Kidney epithelial cell (primary cell): ENCODE measurements around the gene EXOC6B. TPM values are rescaled to one million over a fixed set of nuclear protein-coding genes. Genes with fewer than 3 reads are reported as not detected.

Experiments used
- DNase-seq: peaks from one replicate; pipeline ENCODE4 v3.0.0-alpha.2; 2010; ENCODE audit warnings: low read depth
- H3K27me3 ChIP-seq: 2 replicates; pipeline ENCODE4 v1.6.0; 2011; ENCODE audit warnings: low read length; ENCODE audit not compliant: control insufficient read depth, insufficient read depth
- H3K36me3 ChIP-seq: 2 replicates; pipeline ENCODE4 v1.5.1; 2011; ENCODE audit warnings: low read length; ENCODE audit not compliant: control insufficient read depth, insufficient read depth
- H3K4me3 ChIP-seq: 2 replicates; pipeline ENCODE4 v1.5.1; 2011; ENCODE audit warnings: low read depth, mild to moderate bottlenecking, control low read depth, low read length
- total RNA-seq: library from RNA; depleted of rRNA; stranded (reverse); fragments of >200 nt; gene quantifications from 2 replicates; pipeline ENCODE4 v1.2.3, GENCODE V29; 2015
- TF ChIP-seq, protein P1 (sequence below): IDR thresholded peaks from 2 replicates; pipeline ENCODE4 v1.5.1; 2011; ENCODE audit warnings: mild to moderate bottlenecking, moderate library complexity, low read length, control low read depth, inconsistent platforms; ENCODE audit not compliant: insufficient read depth, poor library complexity, severe bottlenecking

Gene EXOC6B
- total RNA-seq, 1 donor from 2014 or later, result 21.8 TPM

- TF ChIP-seq, protein P1, sequence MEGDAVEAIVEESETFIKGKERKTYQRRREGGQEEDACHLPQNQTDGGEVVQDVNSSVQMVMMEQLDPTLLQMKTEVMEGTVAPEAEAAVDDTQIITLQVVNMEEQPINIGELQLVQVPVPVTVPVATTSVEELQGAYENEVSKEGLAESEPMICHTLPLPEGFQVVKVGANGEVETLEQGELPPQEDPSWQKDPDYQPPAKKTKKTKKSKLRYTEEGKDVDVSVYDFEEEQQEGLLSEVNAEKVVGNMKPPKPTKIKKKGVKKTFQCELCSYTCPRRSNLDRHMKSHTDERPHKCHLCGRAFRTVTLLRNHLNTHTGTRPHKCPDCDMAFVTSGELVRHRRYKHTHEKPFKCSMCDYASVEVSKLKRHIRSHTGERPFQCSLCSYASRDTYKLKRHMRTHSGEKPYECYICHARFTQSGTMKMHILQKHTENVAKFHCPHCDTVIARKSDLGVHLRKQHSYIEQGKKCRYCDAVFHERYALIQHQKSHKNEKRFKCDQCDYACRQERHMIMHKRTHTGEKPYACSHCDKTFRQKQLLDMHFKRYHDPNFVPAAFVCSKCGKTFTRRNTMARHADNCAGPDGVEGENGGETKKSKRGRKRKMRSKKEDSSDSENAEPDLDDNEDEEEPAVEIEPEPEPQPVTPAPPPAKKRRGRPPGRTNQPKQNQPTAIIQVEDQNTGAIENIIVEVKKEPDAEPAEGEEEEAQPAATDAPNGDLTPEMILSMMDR, result no peak
- no peak overlapping the region for H3K4me3 ChIP-seq
- no peaks in the 10 kb centered on the region for H3K27me3 ChIP-seq
- no peak for DNase-seq
- no peaks in the 10 kb centered on the region for H3K36me3 ChIP-seq
Measured at GRCh38 chr2:72837171-72837570, 11.3 kb upstream of the EXOC6B start.

GRCh38 chr2:72835403-72835802 lies 9.6 kb upstream of the EXOC6B start:
- Histone ChIP-seq H3K4me3 (no peak overlapping the region), H3K27me3 (no peaks in the 10 kb centered on the region), H3K36me3 (no peaks in the 10 kb centered on the region)
- no peak for DNase-seq
- TF ChIP-seq, protein P1, result no peak

- TF ChIP-seq, protein P1, result no peak
- no peak for DNase-seq
- H3K4me3 ChIP-seq, result no peak overlapping the region
Measured at GRCh38 chr2:72834596-72834995, 8.8 kb upstream of the EXOC6B start.

GRCh38 chr2:72833084-72833714 lies 7.4 kb upstream of the EXOC6B start:
- H3K4me3 ChIP-seq, result no peak overlapping the region
- H3K36me3 ChIP-seq, result no peaks in the 10 kb centered on the region
- TF ChIP-seq, protein P1, result no peak
- DNase-seq, result no peak
- no peaks in the 10 kb centered on the region for H3K27me3 ChIP-seq

More at GRCh38 chr2:72834596-72834995, 8.8 kb upstream of the EXOC6B start:
- Histone ChIP-seq H3K27me3 (no peaks in the 10 kb centered on the region), H3K36me3 (no peaks in the 10 kb centered on the region)

GRCh38 chr2:72830273-72830672 lies 4.4 kb upstream of the EXOC6B start:
- H3K27me3 ChIP-seq, result no peaks in the 10 kb centered on the region
- TF ChIP-seq, protein P1, result no peak
- no peak for DNase-seq
- no peak overlapping the region for H3K4me3 ChIP-seq
- H3K36me3 ChIP-seq, result no peaks in the 10 kb centered on the region
